NCI-H460 (cell line): ENCODE results near the gene ADAR. TPM values are rescaled to one million over a fixed set of nuclear protein-coding genes. Genes with fewer than 3 reads are reported as not detected.

ENCODE experiments used
- DNase-seq: peaks from one replicate; pipeline ENCODE4 v3.0.0-alpha.2; 2016; ENCODE audit warnings: low read depth; ENCODE audit errors: extremely low read depth
- total RNA-seq: library from RNA; depleted of rRNA; stranded (reverse); fragments of >200 nt; shearing (Covaris generic); gene quantifications from 2 replicates; pipeline ENCODE4 v1.2.3, GENCODE V29; 2014

The ADAR gene
- total RNA-seq, 1 experiment from 2014 or later = 129 TPM

GRCh38 chr1:154619181-154619948, 11.4 kb upstream of the ADAR start:
- DNase-seq = no peak

DNA sequence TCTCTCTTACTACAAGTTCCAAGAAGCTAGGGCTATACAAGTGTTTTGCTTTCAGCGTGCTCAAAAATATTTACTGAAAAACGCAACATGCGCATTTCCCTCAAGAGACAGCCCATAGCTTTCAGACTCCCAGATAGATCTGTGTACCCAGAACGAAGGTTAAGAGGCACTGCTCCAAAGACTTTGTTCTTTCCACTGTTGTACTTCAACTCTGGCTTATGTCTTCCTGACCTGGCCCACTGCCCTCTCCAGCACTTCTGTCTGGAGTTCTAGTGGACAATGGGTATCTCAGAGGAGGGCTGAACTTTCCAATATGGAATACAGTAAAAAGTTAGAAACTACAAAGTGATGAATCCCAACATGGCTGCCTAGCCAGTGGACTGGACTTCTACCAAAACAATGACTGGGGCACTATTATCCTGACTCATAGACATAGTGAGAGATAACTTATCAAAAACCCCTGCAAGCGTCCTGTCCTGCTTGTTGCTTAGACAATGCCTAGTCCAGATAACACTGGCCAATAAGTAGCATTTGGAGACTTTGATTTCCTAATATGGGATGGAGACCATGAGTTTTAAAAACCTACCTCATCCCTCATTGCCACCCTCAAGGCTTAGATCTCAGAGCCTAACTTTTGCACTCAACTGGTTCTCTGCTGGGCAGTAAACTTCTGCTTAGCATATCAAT, 8.8 kb upstream of the ADAR start:
- DNase-seq = no peak

- DNase-seq = no peak
Observed at GRCh38 chr1:154615411-154615810, 7.4 kb upstream of the ADAR start.

GRCh38 chr1:154614901-154615300, 6.9 kb upstream of the ADAR start:
- DNase-seq = no peak

DNA sequence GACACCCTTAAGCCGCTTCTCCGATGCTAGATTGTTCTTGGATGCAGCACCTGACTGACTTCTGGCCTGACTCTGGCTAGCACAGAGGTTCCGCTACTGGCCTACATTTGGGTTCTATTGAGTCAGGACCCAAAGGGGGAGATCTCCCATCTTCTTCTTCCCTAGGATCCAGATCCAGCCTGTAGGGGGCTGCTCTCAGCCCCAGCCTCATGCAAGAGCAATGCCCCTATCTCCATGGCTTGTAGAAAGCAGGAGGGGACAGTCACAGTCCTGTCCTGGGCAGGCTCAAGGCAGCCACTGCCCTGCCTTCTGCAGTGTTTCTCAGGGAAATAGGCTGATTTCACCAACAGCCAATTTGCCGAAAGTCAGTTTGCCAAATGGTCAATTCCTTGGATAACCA, 6.3 kb upstream of the ADAR start:
- no peak for DNase-seq

DNA sequence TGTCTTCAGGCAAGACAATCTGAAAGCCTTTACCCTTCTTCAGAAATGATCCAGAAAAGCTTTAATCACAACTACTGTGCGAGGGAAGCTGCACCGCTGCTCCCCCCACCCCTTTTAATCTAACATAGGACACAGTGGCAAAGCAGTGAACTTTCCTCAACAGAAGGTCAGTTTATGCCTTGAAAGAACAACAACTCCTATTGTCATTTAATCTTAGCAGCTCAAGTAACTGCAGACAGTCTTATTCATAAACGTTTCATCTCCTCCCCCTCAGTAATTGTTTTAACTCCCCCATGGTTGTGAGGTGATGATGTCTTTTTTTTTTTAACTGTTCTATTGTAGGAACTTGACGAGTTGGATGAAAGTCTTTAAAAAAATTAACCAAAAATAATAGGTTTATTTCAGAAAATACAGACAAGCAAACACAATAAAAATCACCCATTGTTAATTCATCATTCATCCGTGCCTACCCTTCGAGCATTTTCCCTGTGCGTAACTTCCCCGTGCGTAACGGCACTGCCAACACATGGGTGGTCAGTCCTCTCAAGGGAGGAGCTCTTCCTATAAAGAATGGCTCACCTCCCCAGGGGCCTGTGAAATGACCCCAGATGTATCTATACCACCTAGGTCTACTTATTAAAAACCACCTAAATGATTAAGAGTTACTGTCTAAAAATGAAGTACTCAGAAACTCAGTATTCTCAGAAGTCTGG, 3.3 kb upstream of the ADAR start:
- no peak for DNase-seq

GRCh38 chr1:154609398-154610380, 1.7 kb upstream of the ADAR start:
- DNase-seq = no peak

GRCh38 chr1:154608397-154609270, 648 bp upstream of the ADAR start:
- no peak for DNase-seq

GRCh38 chr1:154607106-154607608, 829 bp downstream of the ADAR start:
- DNase-seq = no peak

DNA sequence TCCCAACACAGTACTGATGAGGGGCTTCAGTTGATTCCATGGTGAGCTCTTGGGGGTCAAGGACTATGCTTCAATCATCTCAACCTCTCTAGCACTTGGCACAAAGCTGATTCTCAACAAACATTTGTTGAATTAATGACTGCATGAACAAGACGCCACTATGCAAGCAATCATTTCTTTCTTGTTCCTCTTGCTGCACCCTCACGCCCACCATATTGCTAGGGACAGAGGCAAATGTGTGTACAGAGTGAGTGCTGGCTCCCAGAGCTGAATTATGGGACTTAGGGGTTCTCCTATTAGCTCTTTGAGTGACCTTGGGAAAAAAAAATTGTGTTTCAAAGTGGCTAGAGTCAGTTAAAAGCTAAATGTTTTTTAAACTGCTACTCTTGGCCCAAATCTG, 2.5 kb downstream of the ADAR start:
- no peak for DNase-seq

DNA sequence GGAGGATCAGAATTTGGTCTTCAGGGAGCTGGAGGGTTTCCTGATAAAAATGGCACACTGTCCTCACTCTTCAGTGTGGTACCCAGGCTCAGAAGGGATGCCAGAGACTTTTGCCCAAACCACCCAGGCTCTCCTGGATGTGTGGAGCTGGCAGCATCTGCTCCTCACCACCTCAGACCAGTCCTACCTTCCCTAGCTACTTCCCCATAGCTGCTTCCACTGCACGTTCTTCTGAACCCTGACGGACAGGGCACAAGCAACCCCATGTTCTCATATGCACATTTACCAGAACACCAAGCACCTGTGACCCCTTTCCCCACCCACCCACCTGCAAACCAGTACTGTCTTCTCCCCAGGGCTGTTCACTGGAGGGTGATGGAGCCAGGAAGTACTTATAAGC, 4.7 kb downstream of the ADAR start:
- DNase-seq = no peak

DNA sequence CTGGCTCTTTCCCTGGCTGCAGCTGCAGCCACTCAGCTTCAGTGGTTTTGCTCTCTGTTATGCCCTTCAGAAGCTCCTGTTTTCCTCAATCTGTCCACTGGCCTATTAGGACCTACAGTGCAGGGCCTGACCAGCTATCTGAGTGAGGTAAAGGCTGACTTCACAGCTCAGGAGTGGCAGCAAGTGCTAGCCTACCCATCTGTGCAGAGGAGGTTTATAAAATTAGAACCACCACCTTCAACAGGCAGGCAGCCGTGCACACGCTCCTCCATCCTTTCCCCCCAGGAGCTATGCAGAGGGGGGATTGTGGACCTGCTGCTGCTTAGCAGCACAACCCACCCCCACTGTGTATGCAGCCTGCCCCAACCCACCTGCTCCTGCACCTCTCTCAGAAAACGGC, 8.3 kb downstream of the ADAR start:
- DNase-seq = no peak

DNA sequence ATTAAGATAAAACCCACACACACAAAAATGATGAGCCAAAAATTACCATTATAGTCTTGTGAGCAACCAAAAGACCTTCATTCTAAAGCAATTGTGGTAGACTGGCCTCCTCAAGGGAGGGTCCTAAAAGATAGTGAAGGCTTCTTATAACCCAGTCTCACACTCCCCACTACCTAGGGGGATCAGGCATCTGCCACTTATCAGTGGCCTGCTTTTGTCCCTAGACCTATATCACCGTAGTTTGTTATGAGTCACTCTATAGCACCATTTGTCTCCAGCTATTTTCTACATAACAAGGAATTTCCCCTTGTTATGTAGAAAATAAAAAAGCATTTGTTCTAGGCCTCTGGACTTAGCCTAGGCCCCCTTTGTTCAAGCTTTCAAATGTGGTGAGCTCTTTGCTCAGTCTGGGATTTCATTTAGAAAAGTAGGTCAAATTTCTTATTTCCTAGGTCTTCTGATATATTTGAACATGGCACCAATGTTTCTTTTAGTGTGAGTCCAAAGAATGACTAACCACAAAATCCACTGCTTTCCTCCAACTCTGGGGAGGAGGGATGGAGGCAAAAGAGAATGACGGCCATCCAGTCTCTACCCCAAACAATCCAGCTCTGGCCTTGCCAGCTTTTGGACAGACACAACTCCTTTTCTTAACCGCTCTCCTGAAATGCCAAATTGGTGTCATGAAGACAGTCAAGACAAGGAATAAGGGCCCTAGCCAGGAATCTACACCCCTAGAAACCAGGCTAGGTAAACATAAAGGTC, 8.9 kb downstream of the ADAR start:
- no peak for DNase-seq

DNA sequence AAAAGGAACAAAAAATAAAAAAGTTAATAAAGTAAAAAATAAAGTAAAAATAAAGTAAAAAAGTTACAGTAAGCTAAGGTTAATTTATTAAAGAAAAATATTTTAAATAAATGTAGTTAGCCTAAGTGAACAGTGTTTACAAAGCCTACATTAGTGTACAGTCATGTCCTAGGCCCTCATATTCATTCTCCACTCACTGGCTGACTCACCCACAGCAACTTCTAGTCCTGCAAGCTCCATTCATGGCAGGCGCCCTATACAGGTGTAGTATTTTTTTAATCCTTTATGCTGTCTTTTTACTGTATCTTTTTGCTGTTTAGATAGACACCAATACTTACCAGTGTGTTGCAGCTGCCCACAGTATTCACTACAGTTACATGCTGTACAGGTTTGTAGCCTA, 12.4 kb downstream of the ADAR start:
- no peak for DNase-seq

- no peak for DNase-seq
Observed at GRCh38 chr1:154594811-154595210, 13.2 kb downstream of the ADAR start.

GRCh38 chr1:154593390-154593789, 14.6 kb downstream of the ADAR start:
- no peak for DNase-seq

DNA sequence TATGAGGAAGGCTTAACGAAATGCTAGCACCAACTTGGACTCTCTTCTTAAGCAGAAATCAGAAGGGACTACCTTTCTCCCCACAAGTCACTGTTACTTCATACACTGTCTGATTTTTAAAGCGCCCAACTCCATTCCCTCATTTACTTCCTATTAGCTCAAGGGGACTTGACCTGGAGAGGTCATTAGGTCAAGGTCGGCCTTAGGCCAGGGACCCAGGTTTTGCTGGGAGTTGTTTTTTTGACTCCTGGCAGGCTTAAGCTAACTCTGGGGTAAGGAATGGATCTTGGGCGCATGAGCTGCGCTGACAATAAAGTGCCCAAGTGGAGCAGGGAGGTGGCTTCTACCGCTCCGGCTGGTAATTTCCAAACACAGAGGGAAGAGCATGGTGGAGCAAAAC, 16.8 kb downstream of the ADAR start:
- DNase-seq = no peak

GRCh38 chr1:154590756-154591155, 17.2 kb downstream of the ADAR start:
- DNase-seq = no peak

DNA sequence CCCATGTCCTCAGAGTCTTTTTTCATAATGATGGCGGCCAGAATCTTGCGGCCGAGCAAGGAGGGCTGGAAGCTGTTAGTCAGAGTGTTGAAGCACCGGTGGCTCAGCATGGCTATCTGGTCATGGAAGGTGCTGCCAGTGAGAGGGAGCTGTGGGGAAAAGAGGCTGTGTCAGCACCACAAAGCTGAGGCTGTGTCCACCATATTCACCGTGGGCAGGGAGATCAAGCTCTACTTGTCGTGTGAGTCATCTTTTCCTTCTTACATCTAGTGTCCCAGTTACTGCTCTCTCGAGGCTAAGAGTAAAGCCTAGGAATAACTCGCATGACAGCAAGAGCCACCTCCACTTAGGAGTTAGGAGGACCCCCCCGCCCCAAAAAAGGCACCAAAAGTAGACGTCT, 18.2 kb downstream of the ADAR start:
- no peak for DNase-seq
